K562 (cell line): Measurements from ENCODE around the gene GRPEL2. TPM values are rescaled to one million over a fixed set of nuclear protein-coding genes. Genes with fewer than 3 reads are reported as not detected.

Source experiments
- ATAC-seq: fragments of 200-7000 bp; cut with Tn5 transposase; 3 replicates; pipeline ENCODE4 v1.9.1; 2020; ENCODE audit warnings: moderate library complexity
- BruUV-seq: library from RNA; stranded (reverse); fragments of 400-500 nt; replicated peaks from 2 replicates; lab custom pipeline; 2021; lab: Mats Ljungman, UMichigan
- CTCF ChIA-PET: fragments of 300-600 bp; formaldehyde crosslinking; extraction: SDS; loops from one replicate; lab custom pipeline; 2021; ENCODE audit warnings: low intra/inter-chr PET ratio; lab: Yijun Ruan, JAX
- POLR2A ChIA-PET: fragments of 300-600, 350-650 bp; sonication (Branson Sonifier 250); formaldehyde crosslinking; extraction: SDS; loops from one replicate; lab custom pipeline; 2021; ENCODE audit warnings: antibody characterized with exemption, inconsistent platforms; lab: Yijun Ruan, JAX
- DNase-seq, 4 experiments: peaks; one replicate each; pipeline versions ENCODE4 v3.0.0 to v3.0.0-alpha.2; 2011 to 2018; ENCODE audit warnings: low spot score in 3 of 4, mixed read lengths in 3 of 4; ENCODE audit errors: extremely low read depth in 1 of 4
- FAIRE-seq: peaks from 2 replicates; lab custom pipeline; 2011; peaks lifted over from hg19 to GRCh38; lab: Jason Lieb, UNC
- H2AFZ ChIP-seq: 2 replicates; pipeline ENCODE4 v1.6.0; 2011; ENCODE audit warnings: low read depth, low read length, control low read depth, inconsistent platforms
- H3K27ac ChIP-seq: fragments of 200-600 bp; 3 replicates; pipeline ENCODE4 v1.8.0; 2011; ENCODE audit warnings: low read depth, mild to moderate bottlenecking, control low read depth, inconsistent platforms, low read length, moderate library complexity, mixed read lengths; ENCODE audit errors: extremely low read depth
- H3K27me3 ChIP-seq, 2 experiments: fragments of 300-600 bp in 1 of 2; 2 replicates in 1 of 2; 3 replicates in 1 of 2; pipeline versions ENCODE4 v1.6.0 to v1.8.0; 2011; ENCODE audit warnings: inconsistent platforms in 2 of 2, low read length in 2 of 2, mild to moderate bottlenecking in 1 of 2, mixed read lengths in 1 of 2, moderate library complexity in 1 of 2; ENCODE audit not compliant: control insufficient read depth in 2 of 2, insufficient read depth in 2 of 2
- H3K36me3 ChIP-seq: fragments of 300-600 bp; 3 replicates; pipeline ENCODE4 v1.8.0; 2011; ENCODE audit warnings: mild to moderate bottlenecking, low read length, inconsistent platforms; ENCODE audit not compliant: control insufficient read depth, insufficient read depth
- H3K4me1 ChIP-seq, 2 experiments: fragments of 200-600 bp in 1 of 2; replicated peaks in 1 of 2; 2 replicates in 1 of 2; 3 replicates in 1 of 2; pipeline versions ENCODE4 v1.5.1 to v1.8.0; 2011; ENCODE audit warnings: inconsistent platforms in 2 of 2, low read length in 2 of 2, mild to moderate bottlenecking in 1 of 2, mixed read lengths in 1 of 2, moderate library complexity in 1 of 2; ENCODE audit not compliant: control insufficient read depth in 2 of 2, insufficient read depth in 2 of 2
- H3K4me2 ChIP-seq: 2 replicates; pipeline ENCODE4 v1.6.1; 2011; ENCODE audit warnings: low read length, control low read depth, inconsistent platforms, mixed read lengths; ENCODE audit not compliant: insufficient read depth
- H3K4me3 ChIP-seq: fragments of 200-600 bp; sonication (generic), shearing (Covaris generic); 2 replicates; pipeline ENCODE4 v1.5.1; 2016; ENCODE audit warnings: control low read depth, inconsistent platforms
- H3K79me2 ChIP-seq: fragments of 200-600 bp; 3 replicates; pipeline ENCODE4 v1.8.0; 2011; ENCODE audit warnings: low read length, inconsistent platforms; ENCODE audit not compliant: control insufficient read depth, insufficient read depth
- H3K9ac ChIP-seq, 2 experiments: 2 replicates each; pipeline versions ENCODE4 v1.6.0 to v1.6.1; 2011; ENCODE audit warnings: low read depth in 2 of 2, low read length in 2 of 2, control low read depth in 1 of 2, inconsistent platforms in 1 of 2, mild to moderate bottlenecking in 1 of 2, mixed read lengths in 1 of 2; ENCODE audit not compliant: insufficient read depth in 1 of 2
- H3K9me1 ChIP-seq: one replicate; pipeline ENCODE4 v1.6.0; 2011; ENCODE audit warnings: inconsistent platforms, mild to moderate bottlenecking, low read length, moderate library complexity; ENCODE audit not compliant: control insufficient read depth, insufficient read depth
- H3K9me3 ChIP-seq: replicated peaks from 2 replicates; pipeline ENCODE4 v1.5.1; 2011; ENCODE audit warnings: low read depth, low read length, inconsistent platforms; ENCODE audit not compliant: control insufficient read depth, insufficient read depth
- H4K20me1 ChIP-seq: replicated peaks from 2 replicates; pipeline ENCODE4 v1.6.1; 2011; ENCODE audit warnings: low read length, inconsistent platforms, mixed read lengths; ENCODE audit not compliant: control insufficient read depth, insufficient read depth
- KDM5B ChIP-seq: fragments of 200-600 bp; sonication (generic); IDR thresholded peaks from 2 replicates; pipeline ENCODE4 v1.6.1; 2012; ENCODE audit warnings: low read depth, mild to moderate bottlenecking, moderate library complexity, low read length, control low read depth, inconsistent platforms; ENCODE audit not compliant: insufficient replicate concordance
- MBD2 ChIP-seq: sonication (generic); IDR thresholded peaks from 2 replicates; pipeline ENCODE4 v1.6.1; 2016; ENCODE audit warnings: low read depth, borderline replicate concordance
- NELFE ChIP-seq: IDR thresholded peaks from 2 replicates; pipeline ENCODE4 v1.6.1; 2011; ENCODE audit warnings: mild to moderate bottlenecking; ENCODE audit not compliant: insufficient read depth, insufficient read length
- RUNX1 ChIP-seq: sonication (generic); IDR thresholded peaks from 2 replicates; pipeline ENCODE4 v1.6.1; 2016; ENCODE audit warnings: antibody characterized with exemption, low read depth
- SMAD1 ChIP-seq: fragments of 150-350 bp; IDR thresholded peaks from 2 replicates; pipeline ENCODE4 v1.6.1; 2014; ENCODE audit warnings: low read length, low read depth; ENCODE audit not compliant: partially characterized antibody
- SMAD3 ChIP-seq: fragments of 450-650 bp; formaldehyde crosslinking; conservative IDR thresholded peaks from 2 replicates; pipeline ENCODE4 v1.4.0; 2020; ENCODE audit warnings: mild to moderate bottlenecking
- ZSCAN29 ChIP-seq: fragments of 450-650 bp; IDR thresholded peaks from 2 replicates; pipeline ENCODE4 v1.6.1; 2017
- WGBS: fragments of 100-300 bp; shearing (Covaris generic); methylation state at CpG from one replicate; pipeline ENCODE4 v1.1.6; 2016; ENCODE audit warnings: low coverage, mixed read lengths; ENCODE audit not compliant: insufficient coverage; ENCODE audit errors: missing lambda C conversion rate; 5-methylcytosine and 5-hydroxymethylcytosine counted together
- in situ Hi-C: fragments of 300-500 bp; cut with MboI; formaldehyde crosslinking; loops from 4 replicates; pipeline ENCODE4 v1.15.0; 2018; ENCODE audit warnings: inconsistent platforms, mixed read lengths
- intact Hi-C: fragments of 100-400 bp; cut with micrococcal nuclease; formaldehyde crosslinking; loops from 2 replicates; pipeline ENCODE4 v1.14.2; 2022
- polyA plus RNA-seq, 8 experiments: library from polyadenylated mRNA; depleted of rRNA in 4 of 8; stranded (reverse) in 5 of 8; unstranded in 3 of 8; fragments of >200 nt; fragmentation: Nextera tagmentation in 2 of 8; fragmentation: Illumina TruSeq in 1 of 8; extraction: Ambion mirVana in 2 of 8; extraction: Trizol in 1 of 8; gene quantifications; 2 replicates each; pipeline versions ENCODE4 v1.2.1 to v1.2.3, GENCODE V29; 2011 to 2014; ENCODE audit warnings: inconsistent platforms in 1 of 8, missing spikeins in 1 of 8
- total RNA-seq, 7 experiments: library from RNA; depleted of rRNA in 6 of 7; stranded (reverse); fragments of >200 nt in 6 of 7; fragmentation: Illumina TruSeq in 2 of 7; extraction: Trizol in 2 of 7; gene quantifications; 2 replicates each; pipeline versions ENCODE4 v1.2.1 to v1.2.3, GENCODE V29; 2011 to 2021; ENCODE audit warnings: low replicate concordance in 1 of 7

The GRPEL2 gene
- total and polyA plus RNA-seq, 9 of the 15 experiments (the other 6 are each of a cell fraction or from before 2014, with no cell fraction given) = 11.2 to 40.5 (median 25.8) TPM

DNA sequence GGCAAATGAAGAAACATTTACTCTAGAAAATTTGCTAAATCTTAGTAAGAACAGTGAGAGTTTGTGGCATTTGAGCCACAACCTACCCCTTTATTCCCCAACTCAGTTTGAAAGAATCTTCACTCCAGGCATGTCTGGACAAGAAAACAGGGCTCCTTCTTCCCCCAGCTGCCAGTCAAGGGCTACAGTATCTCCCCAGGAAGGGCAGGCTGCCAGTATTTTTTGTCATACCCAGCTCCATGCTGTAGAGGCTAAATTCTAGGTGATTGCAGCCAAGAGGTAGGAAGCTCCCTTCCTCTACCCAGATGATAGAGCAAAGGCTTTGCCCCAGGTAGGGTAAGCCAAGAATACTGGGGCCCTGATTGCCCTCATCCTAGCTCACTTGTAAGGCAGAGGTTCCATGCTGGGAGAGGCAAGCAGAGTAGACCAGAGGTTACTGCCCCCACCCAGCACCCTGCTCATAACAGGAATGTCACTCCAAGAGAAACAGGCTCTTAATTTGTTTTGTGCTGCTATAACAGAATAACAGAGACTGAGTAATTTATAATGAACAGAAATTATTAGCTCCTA lies 20.0 kb upstream of the GRPEL2 start (continued):
- TF ChIP-seq NELFE = no peak
- no peak for TF ChIP-seq KDM5B
- TF ChIP-seq ZSCAN29 = no peak
- TF ChIP-seq, all 486 proteins: peak for 0

DNA sequence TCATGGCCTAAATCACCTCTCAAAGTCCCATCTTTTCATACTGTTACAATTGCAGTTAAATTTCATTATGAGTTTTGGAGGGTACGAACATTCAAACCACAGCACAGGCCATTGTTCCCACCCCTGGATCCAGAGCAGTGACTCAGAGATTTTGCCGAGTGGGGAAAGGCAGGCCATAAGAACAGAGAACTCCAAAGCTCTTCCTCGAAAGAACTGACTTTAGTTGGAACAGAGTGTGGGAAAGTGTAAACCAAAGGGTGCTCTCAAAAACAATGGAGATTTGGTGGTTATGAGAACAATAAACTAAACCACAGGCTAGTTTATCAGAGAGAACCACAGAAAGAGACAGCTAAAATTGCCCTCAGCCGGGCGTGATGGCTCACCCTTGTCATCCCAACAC lies 19.4 kb upstream of the GRPEL2 start:
- Histone ChIP-seq H4K20me1 (no peaks in the 10 kb centered on the region), H3K4me2 (no peak overlapping the region), H3K9ac (no peak overlapping the region), H3K36me3 (no peaks in the 10 kb centered on the region), H3K27ac (no peak overlapping the region), H3K9me1 (no peaks in the 10 kb centered on the region), H3K4me3 (no peak overlapping the region), H3K27me3 (no peaks in the 10 kb centered on the region), H3K79me2 (no peaks in the 10 kb centered on the region), H3K4me1 (peaks cover 12 to 13% of the 10 kb centered on the region in 2 experiments; a peak in 4 of 5 replicates), H3K9me3 (no peaks in the 10 kb centered on the region), H2AFZ (peak overlapping the region; percentile 57)
- 44% methylated on average over 5 of the region's 5 CpGs for WGBS
- intact Hi-C loops = no loop called here
- TF ChIP-seq SMAD3 (no peak), SMAD1 (no peak), MBD2 (no peak), RUNX1 (no peak)
- in situ Hi-C loops = no loop called here
- FAIRE-seq (no peak), DNase-seq (no peak), ATAC-seq (no peak)
- CTCF ChIA-PET = no interaction called here
- no TSS peak for BruUV-seq
- POLR2A ChIA-PET = interaction anchor here (0.6 to 0.8 kb wide), 3 partner anchors 12 to 99 kb away, joined by 3 read pairs; partner anchors contain the start of gene GRPEL2
